GM21526 (cell line): ENCODE data around the gene SNAPC4.

ENCODE experiments used
- ATAC-seq: cut with Tn5 transposase; IDR thresholded peaks from one replicate; pipeline ENCODE4 v1.9.1; 2021; ENCODE audit warnings: moderate library complexity; ENCODE audit not compliant: unreplicated experiment, low FRiP score

Gene SNAPC4

GRCh38 chr9:136373300-136374182 lies 26.4 kb downstream of the SNAPC4 start, which contains the start of gene CARD9:
Gene CARD9, minus strand, starts transcription at chr9:136373669. Its CDS starts 1,591 bp downstream, at chr9:136372078.
- ATAC-seq: no peak

GRCh38 chr9:136372561-136373299 lies 27.2 kb downstream of the SNAPC4 start:
- ATAC-seq: no peak

- ATAC-seq: no peak
These were observed 28.0 kb downstream of the SNAPC4 start for GRCh38 chr9:136372006-136372405.

- ATAC-seq: no peak
These were observed 28.5 kb downstream of the SNAPC4 start for GRCh38 chr9:136371533-136371880.

GRCh38 chr9:136370687-136371532 lies 29.1 kb downstream of the SNAPC4 start:
- no peak for ATAC-seq

GRCh38 chr9:136370037-136370436 lies 29.9 kb downstream of the SNAPC4 start:
- no peak for ATAC-seq

- ATAC-seq: no peak
These were observed 31.8 kb downstream of the SNAPC4 start for GRCh38 chr9:136368190-136368589.

- ATAC-seq: no peak
These were observed 32.4 kb downstream of the SNAPC4 start for GRCh38 chr9:136367296-136368145.

GRCh38 chr9:136366826-136367225 lies 33.1 kb downstream of the SNAPC4 start:
- no peak for ATAC-seq

GRCh38 chr9:136365775-136366222 lies 34.2 kb downstream of the SNAPC4 start:
- no peak for ATAC-seq

GRCh38 chr9:136364942-136365774 lies 34.8 kb downstream of the SNAPC4 start:
- no peak for ATAC-seq

- ATAC-seq: no peak
These were observed 35.8 kb downstream of the SNAPC4 start for GRCh38 chr9:136363949-136364748.

GRCh38 chr9:136363106-136363948 lies 36.6 kb downstream of the SNAPC4 start, which contains the start of gene DNLZ:
Gene DNLZ, minus strand, starts transcription at chr9:136363744. Its CDS starts 30 bp downstream, at chr9:136363714.
- peak; percentile 60 for ATAC-seq

GRCh38 chr9:136362450-136362784 lies 37.6 kb downstream of the SNAPC4 start:
- no peak for ATAC-seq

GRCh38 chr9:136361754-136362449 lies 38.1 kb downstream of the SNAPC4 start:
- no peak for ATAC-seq

GRCh38 chr9:136361047-136361753 lies 38.8 kb downstream of the SNAPC4 start:
- ATAC-seq: no peak
